ENCODE results near the gene AQP4. TPM values are rescaled to one million over a fixed set of nuclear protein-coding genes. Genes with fewer than 3 reads are reported as not detected.

The AQP4 gene
- total RNA-seq, 1 experiment from 2014 or later = not detected

DNA sequence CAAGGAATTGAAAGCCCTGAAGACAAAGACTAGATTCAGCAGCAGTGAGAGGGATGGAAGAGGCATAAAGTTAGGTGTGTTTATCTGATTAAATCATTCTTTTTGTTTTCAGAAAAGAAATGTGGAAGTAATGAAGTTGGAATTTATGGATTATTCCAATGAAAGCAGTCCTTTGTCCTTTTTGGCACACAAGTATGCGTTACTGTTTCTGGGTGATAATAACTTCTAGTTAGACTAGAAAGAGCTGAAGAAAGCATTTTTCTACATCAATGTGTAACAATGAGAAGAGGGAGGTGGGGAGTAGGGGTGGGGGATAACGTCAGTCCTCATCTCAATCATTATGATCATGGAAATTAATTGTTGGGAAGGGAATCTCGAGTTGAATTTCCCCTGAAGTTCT is 53.0 kb downstream of the AQP4 start:
- no peaks in the 10 kb centered on the region for H3K36me3 ChIP-seq (ENCODE audit: control insufficient read depth, insufficient read depth, low read length)
- CTCF ChIA-PET = no interaction called here
- POLR2A ChIA-PET = no interaction called here
- no peak for DNase-seq (ENCODE audit: low read depth, low spot score)
- no peaks in the 10 kb centered on the region for H3K27me3 ChIP-seq (ENCODE audit: control insufficient read depth, insufficient read depth, low read length)
- no peak overlapping the region for H3K4me3 ChIP-seq (ENCODE audit: low read depth in 2 of 2, low read length in 2 of 2)
- no peak overlapping the region for H3K27ac ChIP-seq (ENCODE audit: low read length)
- no peak for ATAC-seq
- no peak for TF ChIP-seq POLR2AphosphoS5 (IDR thresholded peaks at IDR 0.05; ENCODE audit: low read depth, low read length)
- no peak for TF ChIP-seq TCF7L2 (IDR thresholded peaks at IDR 0.05; ENCODE audit: low read depth, low read length)
- no peak for TF ChIP-seq SIN3A (IDR thresholded peaks at IDR 0.05; ENCODE audit: borderline replicate concordance, insufficient read depth, low read depth, low read length)
- TF ChIP-seq, protein P1, sequence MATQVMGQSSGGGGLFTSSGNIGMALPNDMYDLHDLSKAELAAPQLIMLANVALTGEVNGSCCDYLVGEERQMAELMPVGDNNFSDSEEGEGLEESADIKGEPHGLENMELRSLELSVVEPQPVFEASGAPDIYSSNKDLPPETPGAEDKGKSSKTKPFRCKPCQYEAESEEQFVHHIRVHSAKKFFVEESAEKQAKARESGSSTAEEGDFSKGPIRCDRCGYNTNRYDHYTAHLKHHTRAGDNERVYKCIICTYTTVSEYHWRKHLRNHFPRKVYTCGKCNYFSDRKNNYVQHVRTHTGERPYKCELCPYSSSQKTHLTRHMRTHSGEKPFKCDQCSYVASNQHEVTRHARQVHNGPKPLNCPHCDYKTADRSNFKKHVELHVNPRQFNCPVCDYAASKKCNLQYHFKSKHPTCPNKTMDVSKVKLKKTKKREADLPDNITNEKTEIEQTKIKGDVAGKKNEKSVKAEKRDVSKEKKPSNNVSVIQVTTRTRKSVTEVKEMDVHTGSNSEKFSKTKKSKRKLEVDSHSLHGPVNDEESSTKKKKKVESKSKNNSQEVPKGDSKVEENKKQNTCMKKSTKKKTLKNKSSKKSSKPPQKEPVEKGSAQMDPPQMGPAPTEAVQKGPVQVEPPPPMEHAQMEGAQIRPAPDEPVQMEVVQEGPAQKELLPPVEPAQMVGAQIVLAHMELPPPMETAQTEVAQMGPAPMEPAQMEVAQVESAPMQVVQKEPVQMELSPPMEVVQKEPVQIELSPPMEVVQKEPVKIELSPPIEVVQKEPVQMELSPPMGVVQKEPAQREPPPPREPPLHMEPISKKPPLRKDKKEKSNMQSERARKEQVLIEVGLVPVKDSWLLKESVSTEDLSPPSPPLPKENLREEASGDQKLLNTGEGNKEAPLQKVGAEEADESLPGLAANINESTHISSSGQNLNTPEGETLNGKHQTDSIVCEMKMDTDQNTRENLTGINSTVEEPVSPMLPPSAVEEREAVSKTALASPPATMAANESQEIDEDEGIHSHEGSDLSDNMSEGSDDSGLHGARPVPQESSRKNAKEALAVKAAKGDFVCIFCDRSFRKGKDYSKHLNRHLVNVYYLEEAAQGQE (IDR thresholded peaks at IDR 0.05; ENCODE audit: insufficient read depth in 1 of 2, low read depth in 2 of 2, low read length in 1 of 2) = no peak
- TF ChIP-seq, protein P2, sequence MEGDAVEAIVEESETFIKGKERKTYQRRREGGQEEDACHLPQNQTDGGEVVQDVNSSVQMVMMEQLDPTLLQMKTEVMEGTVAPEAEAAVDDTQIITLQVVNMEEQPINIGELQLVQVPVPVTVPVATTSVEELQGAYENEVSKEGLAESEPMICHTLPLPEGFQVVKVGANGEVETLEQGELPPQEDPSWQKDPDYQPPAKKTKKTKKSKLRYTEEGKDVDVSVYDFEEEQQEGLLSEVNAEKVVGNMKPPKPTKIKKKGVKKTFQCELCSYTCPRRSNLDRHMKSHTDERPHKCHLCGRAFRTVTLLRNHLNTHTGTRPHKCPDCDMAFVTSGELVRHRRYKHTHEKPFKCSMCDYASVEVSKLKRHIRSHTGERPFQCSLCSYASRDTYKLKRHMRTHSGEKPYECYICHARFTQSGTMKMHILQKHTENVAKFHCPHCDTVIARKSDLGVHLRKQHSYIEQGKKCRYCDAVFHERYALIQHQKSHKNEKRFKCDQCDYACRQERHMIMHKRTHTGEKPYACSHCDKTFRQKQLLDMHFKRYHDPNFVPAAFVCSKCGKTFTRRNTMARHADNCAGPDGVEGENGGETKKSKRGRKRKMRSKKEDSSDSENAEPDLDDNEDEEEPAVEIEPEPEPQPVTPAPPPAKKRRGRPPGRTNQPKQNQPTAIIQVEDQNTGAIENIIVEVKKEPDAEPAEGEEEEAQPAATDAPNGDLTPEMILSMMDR (IDR thresholded peaks at IDR 0.05) = no peak
- BruUV-seq (replicated peaks) = no TSS peak
- no peaks in the 10 kb centered on the region for H3K9me3 ChIP-seq (ENCODE audit: control insufficient read depth, insufficient read depth, low read depth, low read length)
- intact Hi-C loops (cut with micrococcal nuclease; ENCODE audit: unreplicated experiment) (loop anchor here (2.0 kb wide), 1 partner anchor 192 kb away; no protein-coding TSS in a partner anchor), in situ Hi-C loops (cut with HindIII; ENCODE audit: low pct_unique_long_range_greater_than_20kb, low sequenced_read_pairs) (no loop called here)
- no peaks in the 10 kb centered on the region for H3K4me1 ChIP-seq (ENCODE audit: control insufficient read depth, insufficient read depth, low read length)

DNA sequence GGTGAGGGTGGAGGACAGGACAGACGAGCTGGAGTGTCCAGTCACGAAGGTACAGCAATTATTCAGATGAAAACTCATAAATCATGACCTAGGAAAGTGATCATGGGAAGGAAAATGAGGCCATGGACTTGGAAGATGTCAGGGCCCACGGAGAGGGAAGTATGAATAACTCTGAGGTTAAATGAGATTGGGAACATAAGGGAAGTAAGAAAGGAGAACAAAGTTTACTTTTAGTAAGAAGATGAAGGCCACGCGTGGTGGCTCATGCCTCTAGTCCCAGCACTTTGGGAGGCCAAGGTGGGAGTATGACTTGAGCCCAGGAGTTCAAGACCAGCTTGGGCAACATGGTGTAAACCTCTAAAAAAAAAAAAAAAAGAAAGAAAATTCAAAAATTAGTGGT is 56.2 kb downstream of the AQP4 start:
- CTCF ChIA-PET = no interaction called here
- Histone ChIP-seq H3K4me3 (ENCODE audit: low read depth in 2 of 2, low read length in 2 of 2) (no peak overlapping the region), H3K27me3 (ENCODE audit: control insufficient read depth, insufficient read depth, low read length) (no peaks in the 10 kb centered on the region), H3K9me3 (ENCODE audit: control insufficient read depth, insufficient read depth, low read depth, low read length) (no peaks in the 10 kb centered on the region), H3K4me1 (ENCODE audit: control insufficient read depth, insufficient read depth, low read length) (no peaks in the 10 kb centered on the region), H3K36me3 (ENCODE audit: control insufficient read depth, insufficient read depth, low read length) (no peaks in the 10 kb centered on the region), H3K27ac (ENCODE audit: low read length) (no peak overlapping the region)
- intact Hi-C loops (cut with micrococcal nuclease; ENCODE audit: unreplicated experiment) (no loop called here), in situ Hi-C loops (cut with HindIII; ENCODE audit: low pct_unique_long_range_greater_than_20kb, low sequenced_read_pairs) (no loop called here)
- ATAC-seq (no peak), DNase-seq (ENCODE audit: low read depth, low spot score) (no peak)
- TF ChIP-seq SIN3A (IDR thresholded peaks at IDR 0.05; ENCODE audit: borderline replicate concordance, insufficient read depth, low read depth, low read length) (no peak), TCF7L2 (IDR thresholded peaks at IDR 0.05; ENCODE audit: low read depth, low read length) (no peak), POLR2AphosphoS5 (IDR thresholded peaks at IDR 0.05; ENCODE audit: low read depth, low read length) (no peak)
- TF ChIP-seq, protein P2 (IDR thresholded peaks at IDR 0.05) = no peak
- TF ChIP-seq, protein P1 (IDR thresholded peaks at IDR 0.05; ENCODE audit: insufficient read depth in 1 of 2, low read depth in 2 of 2, low read length in 1 of 2) = no peak
- BruUV-seq (replicated peaks) = no TSS peak
- POLR2A ChIA-PET = interaction anchor here (0.6 kb wide), 1 partner anchor 184 kb away, joined by 3 read pairs; no protein-coding TSS in a partner anchor

All from Panc1 (cell line).